Calu3 (cell line): ENCODE measurements around the gene RASGEF1B. TPM values are rescaled to one million over a fixed set of nuclear protein-coding genes. Genes with fewer than 3 reads are reported as not detected.

Source experiments
- BruUV-seq: library from RNA; stranded (reverse); fragments of 400-500 nt; replicated peaks from 2 replicates; lab custom pipeline; 2021; lab: Mats Ljungman, UMichigan
- CTCF ChIA-PET: fragments of 300-600 bp; sonication (Branson Sonifier 250); formaldehyde crosslinking; loops from one replicate; lab custom pipeline; 2022; ENCODE audit warnings: antibody characterized with exemption; lab: Charles Lee
- DNase-seq: peaks from one replicate; pipeline ENCODE4 v3.0.0; 2022
- H3K27ac Mint-ChIP-seq: one replicate; pipeline ENCODE4 v1.8.0; 2022; ENCODE audit warnings: mixed read lengths; ENCODE audit not compliant: unreplicated experiment
- H3K27me3 Mint-ChIP-seq: one replicate; pipeline ENCODE4 v1.8.0; 2022; ENCODE audit warnings: mixed read lengths; ENCODE audit not compliant: unreplicated experiment
- H3K36me3 Mint-ChIP-seq: one replicate; pipeline ENCODE4 v1.8.0; 2022; ENCODE audit warnings: mild to moderate bottlenecking, moderate library complexity, mixed read lengths; ENCODE audit not compliant: insufficient read depth, unreplicated experiment
- H3K4me1 Mint-ChIP-seq: one replicate; pipeline ENCODE4 v1.8.0; 2022; ENCODE audit warnings: mild to moderate bottlenecking, low read depth, mixed read lengths; ENCODE audit not compliant: unreplicated experiment
- H3K4me3 Mint-ChIP-seq: one replicate; pipeline ENCODE4 v1.8.0; 2022; ENCODE audit warnings: mild to moderate bottlenecking, low read depth, moderate library complexity, mixed read lengths; ENCODE audit not compliant: unreplicated experiment
- H3K9me3 Mint-ChIP-seq: one replicate; pipeline ENCODE4 v1.8.0; 2022; ENCODE audit warnings: low read depth, mixed read lengths; ENCODE audit not compliant: unreplicated experiment
- intact Hi-C: fragments of 100-400 bp; cut with micrococcal nuclease; formaldehyde crosslinking; loops from one replicate; pipeline ENCODE4 v1.10.0; 2022; ENCODE audit not compliant: unreplicated experiment
- total RNA-seq: library from RNA; stranded (reverse); gene quantifications from 2 replicates; pipeline ENCODE4 v1.2.3, GENCODE V29; 2022
- TF ChIP-seq, protein P1 (sequence below): fragments of 200-600 bp; IDR thresholded peaks from one replicate; pipeline ENCODE4 v1.8.0; 2022; ENCODE audit warnings: antibody characterized with exemption; ENCODE audit not compliant: unreplicated experiment

The RASGEF1B gene
- total RNA-seq, 1 experiment from 2014 or later = 33.8 TPM

- TF ChIP-seq, protein P1, sequence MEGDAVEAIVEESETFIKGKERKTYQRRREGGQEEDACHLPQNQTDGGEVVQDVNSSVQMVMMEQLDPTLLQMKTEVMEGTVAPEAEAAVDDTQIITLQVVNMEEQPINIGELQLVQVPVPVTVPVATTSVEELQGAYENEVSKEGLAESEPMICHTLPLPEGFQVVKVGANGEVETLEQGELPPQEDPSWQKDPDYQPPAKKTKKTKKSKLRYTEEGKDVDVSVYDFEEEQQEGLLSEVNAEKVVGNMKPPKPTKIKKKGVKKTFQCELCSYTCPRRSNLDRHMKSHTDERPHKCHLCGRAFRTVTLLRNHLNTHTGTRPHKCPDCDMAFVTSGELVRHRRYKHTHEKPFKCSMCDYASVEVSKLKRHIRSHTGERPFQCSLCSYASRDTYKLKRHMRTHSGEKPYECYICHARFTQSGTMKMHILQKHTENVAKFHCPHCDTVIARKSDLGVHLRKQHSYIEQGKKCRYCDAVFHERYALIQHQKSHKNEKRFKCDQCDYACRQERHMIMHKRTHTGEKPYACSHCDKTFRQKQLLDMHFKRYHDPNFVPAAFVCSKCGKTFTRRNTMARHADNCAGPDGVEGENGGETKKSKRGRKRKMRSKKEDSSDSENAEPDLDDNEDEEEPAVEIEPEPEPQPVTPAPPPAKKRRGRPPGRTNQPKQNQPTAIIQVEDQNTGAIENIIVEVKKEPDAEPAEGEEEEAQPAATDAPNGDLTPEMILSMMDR = no peak
- no peak for DNase-seq
- CTCF ChIA-PET = no interaction called here
- Mint-ChIP-seq H3K9me3 (no peaks in the 10 kb centered on the region), H3K4me3 (no peak overlapping the region), H3K27me3 (no peaks in the 10 kb centered on the region), H3K27ac (no peak overlapping the region), H3K36me3 (no peaks in the 10 kb centered on the region), H3K4me1 (no peaks in the 10 kb centered on the region)
- BruUV-seq = no TSS peak
- intact Hi-C loops = no loop called here
These were observed 26.5 kb downstream of the RASGEF1B start for GRCh38 chr4:81445196-81445595.

- TF ChIP-seq, protein P1 = no peak
- Mint-ChIP-seq H3K4me3 (no peak overlapping the region), H3K27me3 (no peaks in the 10 kb centered on the region), H3K9me3 (no peaks in the 10 kb centered on the region), H3K27ac (no peak overlapping the region), H3K36me3 (no peaks in the 10 kb centered on the region), H3K4me1 (no peaks in the 10 kb centered on the region)
- intact Hi-C loops = no loop called here
- CTCF ChIA-PET = no interaction called here
- BruUV-seq = no TSS peak
- no peak for DNase-seq
These were observed 29.1 kb downstream of the RASGEF1B start for GRCh38 chr4:81442484-81443085.

- no peaks in the 10 kb centered on the region for H3K36me3 Mint-ChIP-seq
- no peaks in the 10 kb centered on the region for H3K27me3 Mint-ChIP-seq
- no peak overlapping the region for H3K27ac Mint-ChIP-seq
- TF ChIP-seq, protein P1 = no peak
- H3K4me3 Mint-ChIP-seq = no peak overlapping the region
- no TSS peak for BruUV-seq
- CTCF ChIA-PET = no interaction called here
- DNase-seq = no peak
- H3K9me3 Mint-ChIP-seq = no peaks in the 10 kb centered on the region
- H3K4me1 Mint-ChIP-seq = no peaks in the 10 kb centered on the region
- intact Hi-C loops = no loop called here
These were observed 30.8 kb downstream of the RASGEF1B start for GRCh38 chr4:81440949-81441348.

DNA sequence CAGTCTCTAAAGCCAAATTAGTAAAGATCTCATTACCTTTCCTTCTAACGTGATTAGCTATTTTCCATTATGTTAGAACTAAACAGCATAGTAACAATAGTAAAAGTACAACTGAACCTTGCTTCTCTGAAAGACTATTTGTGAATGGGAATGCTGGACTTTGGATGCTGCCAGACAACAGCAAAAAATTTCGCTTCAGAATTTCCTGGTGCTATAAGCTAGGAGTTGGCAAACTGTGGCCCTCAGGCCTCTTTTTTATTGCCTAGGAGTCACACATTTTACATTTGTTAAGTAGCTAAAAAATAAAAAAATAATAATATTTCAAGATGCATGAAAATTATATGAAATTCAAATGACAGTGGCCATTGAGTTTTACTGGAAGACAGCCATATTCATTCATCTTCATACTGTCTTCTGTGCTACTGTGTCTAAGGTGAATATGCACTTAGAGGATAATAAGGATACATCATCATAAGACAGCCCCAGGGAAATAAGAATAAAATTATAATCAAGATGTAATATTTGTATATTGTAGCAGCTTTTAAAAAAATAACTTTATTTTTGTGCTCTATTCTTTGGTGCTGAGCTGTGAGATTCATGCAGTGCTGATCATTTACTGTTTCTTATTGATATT, 34.6 kb downstream of the RASGEF1B start:
- CTCF ChIA-PET = no interaction called here
- no TSS peak for BruUV-seq
- TF ChIP-seq, protein P1 = no peak
- intact Hi-C loops = no loop called here
- H3K4me3 Mint-ChIP-seq = no peak overlapping the region
- H3K27me3 Mint-ChIP-seq = no peaks in the 10 kb centered on the region
- H3K36me3 Mint-ChIP-seq = peaks cover 18% of the 10 kb centered on the region
- no peak overlapping the region for H3K27ac Mint-ChIP-seq
- no peaks in the 10 kb centered on the region for H3K9me3 Mint-ChIP-seq
- no peaks in the 10 kb centered on the region for H3K4me1 Mint-ChIP-seq
- no peak for DNase-seq
